Gastroesophageal sphincter (tissue), 4 donors: ENCODE data around the gene SPATA7. TPM values are rescaled to one million over a fixed set of nuclear protein-coding genes. Genes with fewer than 3 reads are reported as not detected.

Experiments
- ATAC-seq: fragments of 150-250 bp; one replicate; pipeline ENCODE4 v1.9.1; 2016; ENCODE audit warnings: mild to moderate bottlenecking, moderate library complexity
- H3K27ac ChIP-seq, 4 donors: fragments of 200-600 bp; sonication (generic) in 3 of 4; 1 replicate in 3 of 4; 2 replicates in 1 of 4; pipeline ENCODE4 v1.5.1; 2016 to 2019
- H3K27me3 ChIP-seq: fragments of 200-600 bp; sonication (generic); one replicate; pipeline ENCODE4 v1.5.1; 2019
- H3K36me3 ChIP-seq, 2 donors: fragments of 200-600 bp; sonication (generic); one replicate each; pipeline ENCODE4 v1.5.1; 2019; ENCODE audit warnings: control low read depth in 1 of 2
- H3K4me1 ChIP-seq, 3 donors: fragments of 200-600 bp; sonication (generic); 1 replicate in 2 of 3; 2 replicates in 1 of 3; pipeline ENCODE4 v1.5.1; 2016 to 2019; ENCODE audit warnings: control low read depth in 2 of 3
- H3K4me3 ChIP-seq, 2 donors: fragments of 200-600 bp; sonication (generic); one replicate each; pipeline ENCODE4 v1.5.1; 2019; ENCODE audit warnings: mild to moderate bottlenecking in 1 of 2, moderate library complexity in 1 of 2
- H3K9me3 ChIP-seq, 3 donors: fragments of 200-600 bp; sonication (generic); one replicate each; pipeline ENCODE4 v1.5.1; 2017 to 2019; ENCODE audit warnings: control low read depth in 2 of 3
- EP300 ChIP-seq: sonication (generic); formaldehyde crosslinking; IDR thresholded peaks from one replicate; pipeline ENCODE4 v1.6.1; 2017; ENCODE audit warnings: antibody characterized with exemption, mild to moderate bottlenecking
- POLR2A ChIP-seq, 2 donors: fragments of 450-650 bp; IDR thresholded peaks; one replicate each; pipeline ENCODE4 v1.6.1; 2017; ENCODE audit warnings: antibody characterized with exemption in 2 of 2, mild to moderate bottlenecking in 2 of 2, moderate library complexity in 1 of 2
- POLR2AphosphoS5 ChIP-seq: sonication (generic); formaldehyde crosslinking; IDR thresholded peaks from one replicate; pipeline ENCODE4 v1.6.1; 2017; ENCODE audit warnings: antibody characterized with exemption
- WGBS, 2 donors: methylation state at CpG; one replicate each; pipeline ENCODE4 v1.1.5; 2018; ENCODE audit warnings: low coverage in 1 of 2; 5-methylcytosine and 5-hydroxymethylcytosine counted together
- total RNA-seq, 4 donors: library from RNA; depleted of rRNA; stranded (reverse); fragments of >200 nt; gene quantifications; one replicate each; pipeline ENCODE4 v1.1.0, GENCODE V29; 2016
- TF ChIP-seq, protein P1 (sequence below), 4 experiments: fragments of 200-600 bp in 2 of 4; fragments of 450-650 bp in 2 of 4; sonication (generic) in 1 of 4; IDR thresholded peaks; one replicate each; pipeline ENCODE4 v1.5.1; 2017 to 2019; ENCODE audit warnings: antibody characterized with exemption in 4 of 4, mild to moderate bottlenecking in 2 of 4, moderate library complexity in 2 of 4

The SPATA7 gene
- total RNA-seq, 4 donors from 2014 or later = 20.9 to 30.0 (median 24.0) TPM

DNA sequence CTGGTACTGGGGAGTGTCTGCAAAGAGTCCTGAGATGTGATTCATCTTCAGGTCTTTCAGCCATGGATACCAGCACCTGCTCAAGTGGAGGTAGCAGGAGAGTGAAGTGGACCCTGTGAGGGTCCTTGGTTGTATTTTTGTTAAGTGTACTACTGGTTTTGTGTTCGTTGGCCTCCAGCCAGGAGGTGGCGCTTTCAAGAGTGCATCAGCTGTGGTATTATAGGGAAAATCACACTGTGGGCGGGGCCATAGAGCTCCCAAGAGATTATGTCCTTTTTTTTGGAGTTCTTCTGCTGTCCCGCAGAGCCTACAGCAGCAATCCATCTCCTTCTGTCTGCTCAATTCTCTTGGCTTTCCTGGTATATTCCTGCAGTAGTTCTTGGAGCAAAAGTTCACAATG, 66.8 kb downstream of the SPATA7 start:
- Histone ChIP-seq H3K36me3 (peaks cover 0 to 66% of the 10 kb centered on the region in 2 donors), H3K4me3 (no peak overlapping the region), H3K27ac (no peak overlapping the region), H3K27me3 (no peaks in the 10 kb centered on the region), H3K9me3 (peaks cover 0 to 6% (median 0%) of the 10 kb centered on the region in 3 donors), H3K4me1 (no peaks in the 10 kb centered on the region)
- 90% methylated on average over 3 of the region's 4 CpGs; no CpG with 5 or more reads in 1 of the 2 donors for WGBS, 2 donors
- no peak for TF ChIP-seq POLR2AphosphoS5
- TF ChIP-seq, protein P1, sequence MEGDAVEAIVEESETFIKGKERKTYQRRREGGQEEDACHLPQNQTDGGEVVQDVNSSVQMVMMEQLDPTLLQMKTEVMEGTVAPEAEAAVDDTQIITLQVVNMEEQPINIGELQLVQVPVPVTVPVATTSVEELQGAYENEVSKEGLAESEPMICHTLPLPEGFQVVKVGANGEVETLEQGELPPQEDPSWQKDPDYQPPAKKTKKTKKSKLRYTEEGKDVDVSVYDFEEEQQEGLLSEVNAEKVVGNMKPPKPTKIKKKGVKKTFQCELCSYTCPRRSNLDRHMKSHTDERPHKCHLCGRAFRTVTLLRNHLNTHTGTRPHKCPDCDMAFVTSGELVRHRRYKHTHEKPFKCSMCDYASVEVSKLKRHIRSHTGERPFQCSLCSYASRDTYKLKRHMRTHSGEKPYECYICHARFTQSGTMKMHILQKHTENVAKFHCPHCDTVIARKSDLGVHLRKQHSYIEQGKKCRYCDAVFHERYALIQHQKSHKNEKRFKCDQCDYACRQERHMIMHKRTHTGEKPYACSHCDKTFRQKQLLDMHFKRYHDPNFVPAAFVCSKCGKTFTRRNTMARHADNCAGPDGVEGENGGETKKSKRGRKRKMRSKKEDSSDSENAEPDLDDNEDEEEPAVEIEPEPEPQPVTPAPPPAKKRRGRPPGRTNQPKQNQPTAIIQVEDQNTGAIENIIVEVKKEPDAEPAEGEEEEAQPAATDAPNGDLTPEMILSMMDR (IDR thresholded peaks at IDR 0.05) = no peak
- TF ChIP-seq POLR2A (IDR thresholded peaks at IDR 0.05) = no peak
- TF ChIP-seq EP300 = no peak
- ATAC-seq = no peak

DNA sequence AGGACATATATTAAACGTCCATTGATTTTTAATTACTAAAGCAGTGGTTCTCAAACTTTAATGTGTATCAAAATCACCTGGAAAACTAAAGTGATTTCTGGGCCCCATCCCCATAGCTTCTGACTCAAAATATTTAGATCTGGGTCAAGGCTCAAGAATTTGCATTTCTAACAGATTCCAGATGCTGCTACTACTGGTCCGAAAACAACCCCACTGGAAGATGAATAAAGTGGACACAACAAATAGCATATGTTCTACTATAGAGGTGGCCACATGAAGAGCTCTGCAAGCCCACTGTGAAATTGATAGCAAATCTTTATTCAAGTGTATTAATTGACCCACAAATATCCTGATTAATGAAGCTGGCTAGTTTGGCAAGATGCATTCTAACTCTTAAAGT, 69.4 kb downstream of the SPATA7 start:
- peaks cover 0 to 63% of the 10 kb centered on the region in 2 donors for H3K36me3 ChIP-seq
- H3K27ac ChIP-seq = no peak overlapping the region
- H3K9me3 ChIP-seq = peaks cover 0 to 19% (median 0%) of the 10 kb centered on the region in 3 donors
- no peaks in the 10 kb centered on the region for H3K4me1 ChIP-seq
- no peak for TF ChIP-seq EP300
- no peak for TF ChIP-seq POLR2AphosphoS5
- TF ChIP-seq, protein P1 (IDR thresholded peaks at IDR 0.05) = no peak
- no peak for TF ChIP-seq POLR2A (IDR thresholded peaks at IDR 0.05)
- no peak overlapping the region for H3K4me3 ChIP-seq
- H3K27me3 ChIP-seq = no peaks in the 10 kb centered on the region
- 78% methylated on average over 2 of the region's 2 CpGs for WGBS, 2 donors
- ATAC-seq = no peak

DNA sequence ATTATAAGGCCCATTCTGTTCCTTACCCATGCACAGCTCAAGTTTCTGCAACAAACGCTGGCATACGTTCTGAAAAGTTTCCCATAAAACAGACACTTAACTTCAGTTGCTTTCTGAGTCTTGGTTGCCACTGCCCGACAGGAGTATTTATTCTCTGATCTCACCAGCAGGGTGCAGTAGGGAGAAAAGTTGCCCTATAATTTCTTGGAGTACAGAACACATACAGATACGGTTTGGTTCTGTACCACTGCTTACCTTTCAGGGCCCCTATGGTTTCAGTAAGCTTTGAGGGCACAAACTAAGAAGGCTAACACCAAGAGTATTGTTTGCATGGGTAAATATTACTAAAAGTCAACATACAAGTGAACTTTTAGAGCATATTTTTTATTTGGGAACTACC, 77.9 kb downstream of the SPATA7 start:
- Histone ChIP-seq H3K4me3 (no peak overlapping the region), H3K27me3 (no peaks in the 10 kb centered on the region), H3K9me3 (peaks cover 0 to 26% (median 0%) of the 10 kb centered on the region in 3 donors), H3K27ac (no peak overlapping the region), H3K36me3 (peaks cover 0 to 80% of the 10 kb centered on the region in 2 donors), H3K4me1 (no peaks in the 10 kb centered on the region)
- WGBS, 2 donors = 63 to 79% methylated on average over 3 to 4 of the region's 4 CpGs
- TF ChIP-seq, protein P1 (IDR thresholded peaks at IDR 0.05) = peak in 1 of 4 experiments; percentile 8
- TF ChIP-seq EP300 = no peak
- ATAC-seq = no peak

DNA sequence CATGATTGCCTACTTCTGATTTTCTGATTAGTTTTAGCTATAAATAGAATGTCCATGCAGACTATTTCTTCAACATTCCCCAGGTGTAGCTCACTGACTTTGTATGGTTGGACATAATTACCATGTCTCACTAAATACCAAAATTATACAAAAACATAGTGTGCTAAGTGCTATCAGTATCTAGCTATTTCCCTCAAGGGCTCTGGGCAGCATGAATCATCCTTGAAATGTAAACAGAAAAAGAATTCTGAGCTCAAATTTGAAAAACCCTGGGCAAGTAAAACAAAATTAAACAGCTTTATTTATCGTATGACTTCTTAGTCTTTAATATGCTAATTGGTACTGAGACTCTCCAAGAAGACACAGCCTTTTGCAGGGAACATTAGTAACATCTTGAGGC, 82.9 kb downstream of the SPATA7 start:
- TF ChIP-seq POLR2A (IDR thresholded peaks at IDR 0.05) = no peak
- no peak for TF ChIP-seq EP300
- TF ChIP-seq, protein P1 (IDR thresholded peaks at IDR 0.05) = no peak
- peak; percentile 57 for TF ChIP-seq POLR2AphosphoS5
- no peak overlapping the region for H3K4me3 ChIP-seq
- no peak overlapping the region for H3K27ac ChIP-seq
- H3K36me3 ChIP-seq = peaks cover 0 to 92% of the 10 kb centered on the region in 2 donors
- no peaks in the 10 kb centered on the region for H3K9me3 ChIP-seq
- no peaks in the 10 kb centered on the region for H3K4me1 ChIP-seq
- no peaks in the 10 kb centered on the region for H3K27me3 ChIP-seq
- ATAC-seq = no peak
- WGBS, 2 donors = 29% methylated on average over 1 of the region's 1 CpG

DNA sequence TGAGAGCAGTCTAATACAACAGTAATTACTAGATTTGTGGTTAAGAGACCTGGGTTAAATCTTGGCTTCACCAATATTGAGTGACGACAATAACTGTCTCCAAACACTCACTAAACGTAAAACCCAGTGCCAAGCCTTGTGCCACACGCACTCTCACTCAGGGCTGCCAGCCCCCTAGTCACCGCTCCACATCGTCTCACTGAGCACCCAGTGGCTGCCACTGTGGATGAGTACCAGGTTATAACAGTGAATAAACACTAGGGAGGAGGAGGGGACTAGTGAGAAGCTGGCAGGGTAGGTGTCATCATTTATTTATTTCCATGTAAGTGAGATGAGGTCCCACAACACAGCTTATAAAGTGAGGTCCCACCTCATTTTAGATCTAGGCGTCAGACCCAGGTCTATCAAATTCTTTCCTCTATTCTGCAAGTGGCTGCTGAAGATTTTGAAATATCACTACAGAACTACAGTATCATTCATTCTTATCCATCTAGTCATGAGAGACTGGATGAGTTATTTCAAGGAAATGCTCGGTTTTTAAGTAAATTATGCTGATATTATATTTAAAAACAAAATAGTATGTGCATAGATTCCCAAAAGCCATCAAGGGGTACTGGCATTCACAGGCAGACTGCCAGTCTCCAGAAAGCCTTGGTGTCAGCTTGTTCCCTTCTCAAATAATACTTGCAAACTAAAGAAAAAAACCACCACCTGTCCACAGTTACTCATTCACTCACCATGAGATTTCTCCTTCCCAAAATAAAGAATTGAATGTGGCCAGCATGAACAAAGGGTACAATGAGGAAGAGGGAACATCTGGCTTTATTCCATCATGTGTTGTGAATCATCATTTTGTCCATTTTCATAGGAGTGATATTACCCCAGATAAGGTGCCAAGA, 85.3 kb downstream of the SPATA7 start:
- no peak overlapping the region for H3K4me3 ChIP-seq
- no peak for TF ChIP-seq POLR2A (IDR thresholded peaks at IDR 0.05)
- TF ChIP-seq POLR2AphosphoS5 = no peak
- TF ChIP-seq, protein P1 (IDR thresholded peaks at IDR 0.05) = no peak
- no peak for TF ChIP-seq EP300
- no peak for ATAC-seq
- no peaks in the 10 kb centered on the region for H3K4me1 ChIP-seq
- H3K36me3 ChIP-seq = peaks cover 0 to 93% of the 10 kb centered on the region in 2 donors
- 78 to 81% methylated on average over 6 of the region's 7 CpGs for WGBS, 2 donors
- H3K27ac ChIP-seq = no peak overlapping the region
- H3K27me3 ChIP-seq = no peaks in the 10 kb centered on the region
- H3K9me3 ChIP-seq = no peaks in the 10 kb centered on the region
